D721Med (cell line): ENCODE results near the gene NEB.
"Not testable (repeated sequence)": the region's sequence is repeated elsewhere in the genome, so short reads cannot be mapped to it uniquely, and the experiment has no call there.

Experiments
- DNase-seq: peaks from one replicate; pipeline ENCODE4 v3.0.0; 2011; ENCODE audit warnings: low spot score; ENCODE audit not compliant: insufficient read length
- FAIRE-seq: peaks from 2 replicates; lab custom pipeline; 2011; peaks lifted over from hg19 to GRCh38; lab: Jason Lieb, UNC
- TF ChIP-seq, protein P1 (sequence below): IDR thresholded peaks from 2 replicates; pipeline ENCODE4 v1.5.1; 2012; ENCODE audit warnings: mild to moderate bottlenecking, control low read depth; ENCODE audit not compliant: insufficient read depth; ENCODE audit errors: missing control alignments

The NEB gene

DNA sequence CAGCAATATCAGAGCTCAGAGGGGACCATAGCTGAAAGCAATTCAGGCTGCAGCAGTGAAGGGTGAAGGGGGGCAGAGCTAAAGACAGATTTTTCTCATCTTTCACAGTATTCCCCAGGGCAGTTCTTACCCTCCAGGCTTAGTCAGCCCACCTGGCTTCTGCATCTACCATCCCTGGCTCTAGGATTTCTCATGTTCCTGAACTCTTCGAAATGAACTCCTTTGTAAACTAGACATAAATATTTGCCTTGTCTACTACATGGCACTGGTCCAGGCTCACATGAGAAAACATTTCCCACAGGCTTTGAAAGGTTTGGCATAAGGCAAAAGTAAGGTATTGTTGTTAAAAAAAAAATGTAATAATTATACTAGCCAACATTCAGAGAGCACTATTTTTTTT is 23.6 kb upstream of the NEB start:
- FAIRE-seq, result no peak

DNA sequence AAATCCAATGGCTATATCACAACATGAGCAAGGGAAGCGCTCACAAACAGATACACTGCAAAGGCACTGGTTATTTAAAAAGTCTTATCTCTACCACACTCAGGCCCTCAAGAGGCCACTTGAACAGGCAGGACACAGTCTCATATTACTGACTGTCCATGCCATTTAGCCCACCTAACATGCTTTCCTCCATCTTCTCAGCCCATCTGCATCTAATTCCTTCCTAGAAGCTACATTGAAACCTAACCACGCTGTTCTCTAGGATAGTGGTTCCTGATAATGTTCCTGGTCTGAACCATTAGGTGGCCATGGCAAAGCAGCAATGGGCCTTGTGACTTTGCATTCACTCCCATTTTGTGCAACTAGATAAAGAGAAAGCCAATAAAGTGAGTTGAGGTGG is 22.5 kb upstream of the NEB start:
- FAIRE-seq, result no peak
- DNase-seq, result no peak
- TF ChIP-seq, protein P1, sequence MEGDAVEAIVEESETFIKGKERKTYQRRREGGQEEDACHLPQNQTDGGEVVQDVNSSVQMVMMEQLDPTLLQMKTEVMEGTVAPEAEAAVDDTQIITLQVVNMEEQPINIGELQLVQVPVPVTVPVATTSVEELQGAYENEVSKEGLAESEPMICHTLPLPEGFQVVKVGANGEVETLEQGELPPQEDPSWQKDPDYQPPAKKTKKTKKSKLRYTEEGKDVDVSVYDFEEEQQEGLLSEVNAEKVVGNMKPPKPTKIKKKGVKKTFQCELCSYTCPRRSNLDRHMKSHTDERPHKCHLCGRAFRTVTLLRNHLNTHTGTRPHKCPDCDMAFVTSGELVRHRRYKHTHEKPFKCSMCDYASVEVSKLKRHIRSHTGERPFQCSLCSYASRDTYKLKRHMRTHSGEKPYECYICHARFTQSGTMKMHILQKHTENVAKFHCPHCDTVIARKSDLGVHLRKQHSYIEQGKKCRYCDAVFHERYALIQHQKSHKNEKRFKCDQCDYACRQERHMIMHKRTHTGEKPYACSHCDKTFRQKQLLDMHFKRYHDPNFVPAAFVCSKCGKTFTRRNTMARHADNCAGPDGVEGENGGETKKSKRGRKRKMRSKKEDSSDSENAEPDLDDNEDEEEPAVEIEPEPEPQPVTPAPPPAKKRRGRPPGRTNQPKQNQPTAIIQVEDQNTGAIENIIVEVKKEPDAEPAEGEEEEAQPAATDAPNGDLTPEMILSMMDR, result no peak

More for the DNA sequence above, 23.6 kb upstream of the NEB start:
- no peak for DNase-seq
- TF ChIP-seq, protein P1, result no peak

DNA sequence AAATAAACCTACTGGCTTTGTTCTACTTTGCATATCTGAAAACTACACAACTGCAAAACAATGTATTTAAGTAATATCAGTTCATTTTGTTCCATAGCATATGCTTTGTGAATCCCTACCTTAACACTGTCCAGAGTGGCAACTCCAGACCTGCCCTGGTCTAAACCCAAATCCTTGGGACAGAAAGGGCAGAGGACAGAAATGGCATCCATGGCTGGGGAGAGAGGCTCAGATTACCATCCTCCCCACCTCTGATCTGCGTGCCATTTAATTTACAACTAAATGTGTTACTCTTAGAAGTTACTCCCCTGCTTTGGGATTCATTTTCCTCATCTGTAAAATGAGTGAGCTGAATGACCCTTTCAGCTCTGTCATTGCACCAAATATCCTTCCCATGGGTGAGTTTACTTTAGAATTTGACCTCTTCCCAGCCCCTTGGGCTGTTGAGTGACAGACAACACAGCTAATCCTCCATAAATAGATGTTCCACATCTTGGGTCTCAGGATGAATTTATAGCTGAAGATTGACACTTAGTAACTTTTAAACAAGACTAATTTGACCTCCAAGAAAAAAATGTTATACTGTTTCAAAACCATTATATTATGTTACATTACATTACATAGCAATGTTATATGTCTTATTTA is 20.1 kb upstream of the NEB start:
- FAIRE-seq, result no peak

DNA sequence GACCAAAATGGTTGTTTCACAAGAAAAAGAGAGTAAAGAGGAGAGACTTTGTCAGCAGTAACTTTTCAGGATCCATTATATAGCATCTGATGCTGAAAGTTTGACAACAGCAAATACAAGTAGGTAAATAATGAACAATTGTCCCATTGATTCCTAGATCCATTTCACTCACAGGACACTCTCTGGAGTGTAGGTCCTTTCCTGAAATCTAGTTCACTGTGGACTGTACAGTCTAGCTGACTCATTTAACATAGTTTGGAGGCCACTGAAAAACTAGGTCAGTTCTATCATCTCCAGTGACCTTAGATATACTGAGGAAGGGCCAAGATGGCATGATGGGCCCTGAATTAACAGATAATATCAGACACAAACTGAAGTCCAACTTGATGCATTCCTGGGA is 19.3 kb upstream of the NEB start:
- no peak for FAIRE-seq
- TF ChIP-seq, protein P1, result no peak
- DNase-seq, result no peak

More for the DNA sequence above, 20.1 kb upstream of the NEB start:
- DNase-seq, result no peak
- TF ChIP-seq, protein P1, result no peak

DNA sequence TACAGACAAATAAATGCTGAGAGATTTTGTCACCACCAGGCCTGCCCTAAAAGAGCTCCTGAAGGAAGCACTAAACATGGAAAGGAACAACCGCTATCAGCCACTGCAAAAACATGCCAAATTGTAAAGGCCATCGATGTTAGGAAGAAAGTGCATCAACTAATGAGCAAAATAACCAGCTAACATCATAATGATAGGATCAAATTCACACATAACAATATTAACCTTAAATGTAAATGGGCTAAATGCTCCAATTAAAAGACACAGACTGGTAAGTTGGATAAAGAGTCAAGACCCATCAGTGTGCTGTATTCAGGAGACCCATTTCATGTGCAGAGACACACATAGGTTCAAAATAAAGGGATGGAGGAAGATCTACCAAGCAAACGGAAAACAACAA is 11.0 kb upstream of the NEB start:
- not testable (repeated sequence) for DNase-seq, FAIRE-seq

DNA sequence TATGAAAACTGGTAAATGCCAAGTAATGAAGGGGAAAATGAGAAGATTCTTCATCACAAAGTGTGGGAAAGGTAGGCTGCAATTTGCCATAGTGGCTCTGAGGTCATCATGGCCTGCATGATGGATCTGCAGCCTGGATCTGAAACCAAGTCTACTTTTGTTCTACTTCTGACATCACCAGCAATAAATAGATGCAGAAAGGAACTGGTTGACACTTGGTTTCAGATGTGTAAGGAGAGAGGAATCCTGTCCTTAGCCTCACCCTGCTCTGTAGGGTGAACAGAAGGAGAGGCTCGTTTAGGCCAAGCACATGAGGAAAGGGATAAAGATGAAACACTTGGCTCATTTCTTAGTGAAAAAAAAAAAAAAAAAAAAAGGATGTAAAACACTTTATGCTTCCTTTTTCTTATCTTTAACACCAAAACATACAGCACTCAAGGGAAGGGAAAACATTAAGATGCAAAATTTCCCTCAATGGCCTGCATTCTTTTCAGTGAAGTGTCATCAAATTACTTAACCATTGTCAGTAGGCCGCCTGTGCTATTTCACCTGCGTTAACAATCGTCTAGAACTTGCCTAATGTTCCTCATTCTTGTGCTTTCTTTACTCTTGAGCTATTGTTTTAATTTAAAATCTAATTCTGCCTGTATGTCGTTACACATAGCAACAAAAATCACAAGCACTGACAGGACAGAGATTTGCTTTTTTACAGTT is 3.9 kb downstream of the NEB start:
- FAIRE-seq (no peak), DNase-seq (no peak)
- TF ChIP-seq, protein P1, result no peak

DNA sequence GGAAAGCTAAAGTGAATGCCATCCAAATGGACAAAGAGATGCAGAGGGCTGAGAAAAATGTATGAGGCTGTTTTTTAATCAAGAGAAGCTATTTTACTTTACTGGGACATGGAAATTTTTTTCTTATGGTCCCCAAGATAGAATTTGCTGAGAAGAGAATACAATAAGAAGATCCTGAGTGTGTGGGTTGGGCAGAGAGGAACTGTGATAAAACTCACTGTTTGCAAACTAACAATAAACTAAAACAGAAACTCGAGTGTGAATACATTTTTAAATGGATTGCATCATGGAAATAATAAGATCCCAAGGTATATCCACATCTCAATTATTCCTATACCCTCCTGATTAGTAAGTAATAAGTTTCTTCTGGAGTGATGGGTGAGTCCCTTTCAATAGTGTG is 4.4 kb downstream of the NEB start:
- FAIRE-seq (no peak), DNase-seq (no peak)

More for the DNA sequence above, 4.4 kb downstream of the NEB start:
- TF ChIP-seq, protein P1, result no peak
